ENCODE data around the gene MOGAT1. TPM values are rescaled to one million over a fixed set of nuclear protein-coding genes. Genes with fewer than 3 reads are reported as not detected.

MOGAT1 gene
- total RNA-seq, 1 experiment from 2014 or later, result not detected

DNA sequence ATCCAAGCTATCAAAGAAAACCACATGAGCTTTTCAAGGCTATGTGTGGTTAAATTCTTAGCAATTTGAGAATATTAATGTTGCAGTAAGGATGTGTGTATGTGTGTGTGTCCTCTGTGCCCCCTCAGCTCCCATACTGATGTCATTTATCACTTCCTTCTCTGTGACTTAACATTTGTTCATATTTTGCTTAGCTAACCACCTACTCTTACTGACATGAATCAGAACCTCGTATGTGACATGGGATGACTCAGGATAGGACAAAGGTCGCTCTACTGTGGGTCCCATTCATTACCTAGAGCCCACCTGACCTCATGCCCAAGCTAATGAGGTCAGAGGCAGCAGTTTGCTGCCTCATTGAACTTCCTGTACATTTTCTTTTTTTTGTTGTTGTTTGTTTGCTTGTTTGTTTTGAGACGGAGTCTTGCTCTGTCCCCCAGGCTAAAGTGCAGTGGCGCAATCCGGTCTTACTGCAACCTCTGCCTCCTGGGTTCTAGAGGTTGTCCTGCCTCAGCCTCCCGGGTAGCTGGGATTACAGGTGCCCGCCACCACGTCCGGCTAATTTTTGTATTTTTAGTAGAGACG lies 36.3 kb downstream of the MOGAT1 start:
- Mint-ChIP-seq H3K4me1 (ENCODE audit: insufficient read depth, unreplicated experiment) (peaks cover 5% of the 10 kb centered on the region), H3K27me3 (ENCODE audit: insufficient read depth, unreplicated experiment) (no peaks in the 10 kb centered on the region), H3K4me3 (ENCODE audit: unreplicated experiment) (no peak overlapping the region), H3K36me3 (ENCODE audit: insufficient read depth, unreplicated experiment) (no peaks in the 10 kb centered on the region), H3K9me3 (ENCODE audit: unreplicated experiment) (no peaks in the 10 kb centered on the region), H3K27ac (ENCODE audit: low read depth, unreplicated experiment) (no peak overlapping the region)
- TF ChIP-seq, protein P1, sequence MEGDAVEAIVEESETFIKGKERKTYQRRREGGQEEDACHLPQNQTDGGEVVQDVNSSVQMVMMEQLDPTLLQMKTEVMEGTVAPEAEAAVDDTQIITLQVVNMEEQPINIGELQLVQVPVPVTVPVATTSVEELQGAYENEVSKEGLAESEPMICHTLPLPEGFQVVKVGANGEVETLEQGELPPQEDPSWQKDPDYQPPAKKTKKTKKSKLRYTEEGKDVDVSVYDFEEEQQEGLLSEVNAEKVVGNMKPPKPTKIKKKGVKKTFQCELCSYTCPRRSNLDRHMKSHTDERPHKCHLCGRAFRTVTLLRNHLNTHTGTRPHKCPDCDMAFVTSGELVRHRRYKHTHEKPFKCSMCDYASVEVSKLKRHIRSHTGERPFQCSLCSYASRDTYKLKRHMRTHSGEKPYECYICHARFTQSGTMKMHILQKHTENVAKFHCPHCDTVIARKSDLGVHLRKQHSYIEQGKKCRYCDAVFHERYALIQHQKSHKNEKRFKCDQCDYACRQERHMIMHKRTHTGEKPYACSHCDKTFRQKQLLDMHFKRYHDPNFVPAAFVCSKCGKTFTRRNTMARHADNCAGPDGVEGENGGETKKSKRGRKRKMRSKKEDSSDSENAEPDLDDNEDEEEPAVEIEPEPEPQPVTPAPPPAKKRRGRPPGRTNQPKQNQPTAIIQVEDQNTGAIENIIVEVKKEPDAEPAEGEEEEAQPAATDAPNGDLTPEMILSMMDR (IDR thresholded peaks at IDR 0.05; ENCODE audit: unreplicated experiment), result no peak
- intact Hi-C loops (cut with micrococcal nuclease), result loop anchor here (1.0 to 5.0 kb wide), 3 partner anchors 90 to 196 kb away; no protein-coding TSS in a partner anchor
- CTCF ChIA-PET, result interaction anchor here (0.6 to 6.2 kb wide), 32 partner anchors 8 to 251 kb away, joined by 3 to 55 read pairs (median 4); no protein-coding TSS in a partner anchor
- BruUV-seq (replicated peaks), result no TSS peak
- POLR2A ChIA-PET, result interaction anchor here (0.7 to 3.7 kb wide), 7 partner anchors 47 to 212 kb away, joined by 3 to 26 read pairs (median 4); partner anchors contain the start of gene ACSL3
- DNase-seq (ENCODE audit: unreplicated experiment), result no peak

DNA sequence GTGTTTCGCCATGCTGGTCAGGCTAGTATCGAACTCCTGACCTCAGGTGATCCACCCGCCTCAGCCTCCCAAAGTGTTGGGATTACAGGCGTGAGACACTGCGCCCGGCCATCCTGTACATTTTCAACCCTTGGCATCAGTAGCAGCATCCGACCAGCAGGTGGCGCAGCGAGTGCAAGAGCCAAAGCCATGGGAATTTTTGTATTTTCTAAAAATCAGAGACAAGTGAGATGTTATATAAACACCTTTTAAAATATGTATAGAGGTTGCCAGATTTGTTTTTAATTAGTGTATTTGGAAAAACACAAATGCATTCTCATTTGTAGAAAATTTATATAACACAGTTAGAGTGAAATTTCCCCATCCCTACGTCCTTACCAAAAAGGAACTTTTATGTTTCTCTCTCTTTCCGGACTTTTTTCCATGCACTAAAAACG lies 36.8 kb downstream of the MOGAT1 start:
- CTCF ChIA-PET, result interaction anchor here (0.6 to 6.2 kb wide), 38 partner anchors 8 to 390 kb away, joined by 3 to 55 read pairs (median 4); no protein-coding TSS in a partner anchor
- no TSS peak for BruUV-seq (replicated peaks)

DNA sequence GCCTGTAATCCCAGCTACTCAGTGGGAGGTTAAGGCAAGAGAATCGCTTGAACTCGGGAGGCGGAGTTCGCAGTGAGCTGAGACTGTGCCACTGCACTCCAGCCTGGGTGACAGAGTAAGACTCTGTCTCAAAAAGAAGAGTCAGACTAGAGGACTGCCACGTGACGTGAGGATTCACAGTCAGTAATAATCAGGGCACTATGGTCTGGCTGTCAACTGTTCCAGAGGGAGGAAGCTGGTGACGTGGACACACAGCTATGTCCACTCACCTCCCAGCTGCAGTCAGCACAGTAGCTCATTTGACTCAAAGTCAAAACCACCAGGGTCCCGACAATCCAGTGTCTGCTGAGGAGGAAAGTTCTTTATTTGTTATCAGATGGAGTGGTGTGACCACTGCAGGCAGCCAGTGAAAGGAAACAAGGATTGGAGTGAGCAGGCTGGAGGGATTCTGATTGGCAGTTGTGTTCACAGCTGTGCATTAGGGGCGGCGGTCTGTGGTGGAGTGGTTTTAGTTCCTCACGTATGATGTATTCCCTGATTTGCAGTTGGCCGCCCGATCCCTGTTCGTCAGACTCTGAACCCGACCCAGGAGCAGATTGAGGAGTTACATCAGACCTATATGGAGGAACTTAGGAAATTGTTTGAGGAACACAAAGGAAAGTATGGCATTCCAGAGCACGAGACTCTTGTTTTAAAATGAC lies 37.9 kb downstream of the MOGAT1 start:
- H3K9me3 Mint-ChIP-seq (ENCODE audit: unreplicated experiment), result no peaks in the 10 kb centered on the region
- H3K4me3 Mint-ChIP-seq (ENCODE audit: unreplicated experiment), result no peak overlapping the region
- no peak overlapping the region for H3K27ac Mint-ChIP-seq (ENCODE audit: low read depth, unreplicated experiment)
- ChIA-PET POLR2A (interaction anchor here (0.6 to 3.7 kb wide), 8 partner anchors 12 to 235 kb away, joined by 3 to 26 read pairs (median 3); partner anchors contain the start of gene ACSL3), CTCF (interaction anchor here (0.5 to 6.2 kb wide), 39 partner anchors 8 to 391 kb away, joined by 3 to 53 read pairs (median 4); no protein-coding TSS in a partner anchor)
- TF ChIP-seq, protein P1 (IDR thresholded peaks at IDR 0.05; ENCODE audit: unreplicated experiment), result no peak
- peak; percentile 70 for DNase-seq (ENCODE audit: unreplicated experiment)
- intact Hi-C loops (cut with micrococcal nuclease), result loop anchor here (5.0 kb wide), 1 partner anchor 88 kb away; no protein-coding TSS in a partner anchor
- BruUV-seq (replicated peaks), result no TSS peak
- H3K27me3 Mint-ChIP-seq (ENCODE audit: insufficient read depth, unreplicated experiment), result no peaks in the 10 kb centered on the region
- no peaks in the 10 kb centered on the region for H3K36me3 Mint-ChIP-seq (ENCODE audit: insufficient read depth, unreplicated experiment)
- peaks cover 5% of the 10 kb centered on the region for H3K4me1 Mint-ChIP-seq (ENCODE audit: insufficient read depth, unreplicated experiment)

More for the DNA sequence above, 36.8 kb downstream of the MOGAT1 start:
- intact Hi-C loops (cut with micrococcal nuclease), result loop anchor here (1.0 to 5.0 kb wide), 3 partner anchors 89 to 195 kb away; no protein-coding TSS in a partner anchor
- TF ChIP-seq, protein P1 (IDR thresholded peaks at IDR 0.05; ENCODE audit: unreplicated experiment), result peak; percentile 90
- Mint-ChIP-seq H3K9me3 (ENCODE audit: unreplicated experiment) (no peaks in the 10 kb centered on the region), H3K36me3 (ENCODE audit: insufficient read depth, unreplicated experiment) (no peaks in the 10 kb centered on the region), H3K4me1 (ENCODE audit: insufficient read depth, unreplicated experiment) (peaks cover 5% of the 10 kb centered on the region), H3K4me3 (ENCODE audit: unreplicated experiment) (no peak overlapping the region), H3K27ac (ENCODE audit: low read depth, unreplicated experiment) (no peak overlapping the region), H3K27me3 (ENCODE audit: insufficient read depth, unreplicated experiment) (no peaks in the 10 kb centered on the region)
- POLR2A ChIA-PET, result interaction anchor here (0.7 to 3.7 kb wide), 5 partner anchors 46 to 195 kb away, joined by 3 to 26 read pairs (median 4); partner anchors contain the start of gene ACSL3
- peak; percentile 71 for DNase-seq (ENCODE audit: unreplicated experiment)

DNA sequence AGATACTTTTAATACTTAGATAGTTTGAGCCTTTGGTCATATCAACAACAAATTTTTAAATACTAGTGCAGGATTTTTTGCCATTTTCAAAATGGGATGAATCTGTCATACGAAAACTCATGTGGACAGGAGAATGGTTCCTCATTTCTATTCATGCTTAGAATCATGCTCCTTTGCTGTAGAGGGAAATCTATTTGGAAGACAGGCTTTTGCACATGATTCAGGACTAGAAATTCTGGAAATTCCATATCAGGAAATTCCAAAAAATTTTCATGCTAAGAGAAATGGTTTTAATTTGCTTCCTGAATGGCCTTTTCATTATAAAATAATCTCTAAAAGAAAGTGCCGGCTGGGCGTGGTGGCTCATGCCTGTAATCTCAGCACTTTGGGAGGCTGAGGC lies 39.3 kb downstream of the MOGAT1 start:
- POLR2A ChIA-PET, result interaction anchor here (1.2 kb wide), 1 partner anchor 21 kb away, joined by 3 read pairs; no protein-coding TSS in a partner anchor

More for the DNA sequence above, 39.3 kb downstream of the MOGAT1 start:
- TF ChIP-seq, protein P1 (IDR thresholded peaks at IDR 0.05; ENCODE audit: unreplicated experiment), result no peak
- no peak for DNase-seq (ENCODE audit: unreplicated experiment)
- BruUV-seq (replicated peaks), result no TSS peak
- intact Hi-C loops (cut with micrococcal nuclease), result no loop called here
- Mint-ChIP-seq H3K27ac (ENCODE audit: low read depth, unreplicated experiment) (no peak overlapping the region), H3K27me3 (ENCODE audit: insufficient read depth, unreplicated experiment) (no peaks in the 10 kb centered on the region), H3K4me1 (ENCODE audit: insufficient read depth, unreplicated experiment) (peaks cover 5% of the 10 kb centered on the region), H3K4me3 (ENCODE audit: unreplicated experiment) (no peak overlapping the region), H3K9me3 (ENCODE audit: unreplicated experiment) (no peaks in the 10 kb centered on the region), H3K36me3 (ENCODE audit: insufficient read depth, unreplicated experiment) (no peaks in the 10 kb centered on the region)
- CTCF ChIA-PET, result interaction anchor here (1.0 to 6.2 kb wide), 3 partner anchors 19 to 191 kb away, joined by 3 to 53 read pairs (median 53); no protein-coding TSS in a partner anchor
